Fibroblast of the aortic adventitia (primary cell): ENCODE measurements around the gene RTN4RL2. TPM values are rescaled to one million over a fixed set of nuclear protein-coding genes. Genes with fewer than 3 reads are reported as not detected.
"Not testable (repeated sequence)": the region's sequence is repeated elsewhere in the genome, so short reads cannot be mapped to it uniquely, and the experiment has no call there.

ENCODE experiments used
- DNase-seq: peaks from one replicate; pipeline ENCODE4 v3.0.0-alpha.2; 2010; ENCODE audit warnings: low read depth
- H3K4me3 ChIP-seq: 2 replicates; pipeline ENCODE4 v1.5.1; 2011; ENCODE audit warnings: low read depth, mild to moderate bottlenecking, control low read depth, low read length, moderate library complexity
- CTCF ChIP-seq: IDR thresholded peaks from 2 replicates; pipeline ENCODE4 v1.5.1; 2011; ENCODE audit warnings: mild to moderate bottlenecking, low read length, control low read depth, inconsistent platforms; ENCODE audit not compliant: insufficient read depth
- total RNA-seq: library from RNA; depleted of rRNA; stranded (reverse); fragments of >200 nt; gene quantifications from 2 replicates; pipeline ENCODE4 v1.2.3, GENCODE V29; 2012; ENCODE audit warnings: low replicate concordance

RTN4RL2 gene
- total RNA-seq, 1 donor: 0.09 TPM

- no peak overlapping the region for H3K4me3 ChIP-seq
- no peak for DNase-seq
- no peak for TF ChIP-seq CTCF
Observed at GRCh38 chr11:57439786-57440185, 20.5 kb upstream of the RTN4RL2 start.

- DNase-seq: no peak
- no peak overlapping the region for H3K4me3 ChIP-seq
- TF ChIP-seq CTCF: no peak
Observed at GRCh38 chr11:57440744-57441414, 19.4 kb upstream of the RTN4RL2 start.

GRCh38 chr11:57444362-57445121, 15.8 kb upstream of the RTN4RL2 start:
- TF ChIP-seq CTCF: no peak
- H3K4me3 ChIP-seq: no peak overlapping the region
- no peak for DNase-seq

- not testable (repeated sequence) for H3K4me3 ChIP-seq, DNase-seq
Observed at GRCh38 chr11:57445122-57445394, 15.3 kb upstream of the RTN4RL2 start.

GRCh38 chr11:57446055-57446454, 14.3 kb upstream of the RTN4RL2 start:
- DNase-seq: no peak
- H3K4me3 ChIP-seq: no peak overlapping the region
- no peak for TF ChIP-seq CTCF

- H3K4me3 ChIP-seq: no peak overlapping the region
- TF ChIP-seq CTCF: no peak
- no peak for DNase-seq
Observed at GRCh38 chr11:57453543-57454177, 6.7 kb upstream of the RTN4RL2 start.

- TF ChIP-seq CTCF: peak; percentile 99
- no peak overlapping the region for H3K4me3 ChIP-seq
- peak; percentile 89 for DNase-seq
Observed at GRCh38 chr11:57456960-57457642, 3.2 kb upstream of the RTN4RL2 start.
